ENCODE results near the gene CABLES1. TPM values are rescaled to one million over a fixed set of nuclear protein-coding genes. Genes with fewer than 3 reads are reported as not detected.

CABLES1 gene
- total and polyA plus RNA-seq, 2 experiments from 2014 or later, result 3.8 to 4.1 TPM

DNA sequence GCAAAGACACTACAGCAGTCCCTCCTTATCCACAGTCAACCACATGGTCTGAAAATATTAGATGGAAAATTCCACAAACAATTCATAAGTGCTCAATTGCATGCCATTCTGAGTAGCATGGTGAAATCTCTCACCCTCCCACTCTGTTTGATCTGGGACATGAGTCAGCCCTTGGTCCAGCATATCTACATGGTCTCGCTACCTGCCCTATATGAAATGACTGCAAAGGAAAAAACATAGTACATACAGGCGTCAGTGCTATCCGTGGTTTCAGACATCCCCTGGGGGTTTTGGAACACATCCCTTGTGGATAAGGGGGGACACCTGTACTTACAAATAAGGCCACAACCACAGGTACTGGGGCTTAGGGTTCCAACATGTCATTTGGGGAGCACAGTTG, 73.7 kb downstream of the CABLES1 start:
- no peak for DNase-seq (ENCODE audit: low read depth in 1 of 2, low spot score in 1 of 2)
- Histone ChIP-seq H3K36me3 (no peaks in the 10 kb centered on the region), H3K27ac (no peak overlapping the region), H3K9me3 (ENCODE audit: low read depth) (no peaks in the 10 kb centered on the region), H3K4me3 (no peak overlapping the region), H3K27me3 (no peaks in the 10 kb centered on the region), H3K4me1 (ENCODE audit: low read depth) (no peaks in the 10 kb centered on the region)
- TF ChIP-seq, protein P1, sequence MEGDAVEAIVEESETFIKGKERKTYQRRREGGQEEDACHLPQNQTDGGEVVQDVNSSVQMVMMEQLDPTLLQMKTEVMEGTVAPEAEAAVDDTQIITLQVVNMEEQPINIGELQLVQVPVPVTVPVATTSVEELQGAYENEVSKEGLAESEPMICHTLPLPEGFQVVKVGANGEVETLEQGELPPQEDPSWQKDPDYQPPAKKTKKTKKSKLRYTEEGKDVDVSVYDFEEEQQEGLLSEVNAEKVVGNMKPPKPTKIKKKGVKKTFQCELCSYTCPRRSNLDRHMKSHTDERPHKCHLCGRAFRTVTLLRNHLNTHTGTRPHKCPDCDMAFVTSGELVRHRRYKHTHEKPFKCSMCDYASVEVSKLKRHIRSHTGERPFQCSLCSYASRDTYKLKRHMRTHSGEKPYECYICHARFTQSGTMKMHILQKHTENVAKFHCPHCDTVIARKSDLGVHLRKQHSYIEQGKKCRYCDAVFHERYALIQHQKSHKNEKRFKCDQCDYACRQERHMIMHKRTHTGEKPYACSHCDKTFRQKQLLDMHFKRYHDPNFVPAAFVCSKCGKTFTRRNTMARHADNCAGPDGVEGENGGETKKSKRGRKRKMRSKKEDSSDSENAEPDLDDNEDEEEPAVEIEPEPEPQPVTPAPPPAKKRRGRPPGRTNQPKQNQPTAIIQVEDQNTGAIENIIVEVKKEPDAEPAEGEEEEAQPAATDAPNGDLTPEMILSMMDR (IDR thresholded peaks at IDR 0.05; ENCODE audit: low read depth, low read length), result no peak

GRCh38 chr18:23209796-23210195, 74.5 kb downstream of the CABLES1 start:
- Histone ChIP-seq H3K4me3 (no peak overlapping the region), H3K36me3 (no peaks in the 10 kb centered on the region), H3K27me3 (no peaks in the 10 kb centered on the region), H3K27ac (no peak overlapping the region), H3K9me3 (ENCODE audit: low read depth) (no peaks in the 10 kb centered on the region), H3K4me1 (ENCODE audit: low read depth) (no peaks in the 10 kb centered on the region)
- TF ChIP-seq, protein P1 (IDR thresholded peaks at IDR 0.05; ENCODE audit: low read depth, low read length), result no peak
- DNase-seq (ENCODE audit: low read depth in 1 of 2, low spot score in 1 of 2), result no peak

- no peaks in the 10 kb centered on the region for H3K36me3 ChIP-seq
Measured at GRCh38 chr18:23210526-23210925, 75.2 kb downstream of the CABLES1 start.

DNA sequence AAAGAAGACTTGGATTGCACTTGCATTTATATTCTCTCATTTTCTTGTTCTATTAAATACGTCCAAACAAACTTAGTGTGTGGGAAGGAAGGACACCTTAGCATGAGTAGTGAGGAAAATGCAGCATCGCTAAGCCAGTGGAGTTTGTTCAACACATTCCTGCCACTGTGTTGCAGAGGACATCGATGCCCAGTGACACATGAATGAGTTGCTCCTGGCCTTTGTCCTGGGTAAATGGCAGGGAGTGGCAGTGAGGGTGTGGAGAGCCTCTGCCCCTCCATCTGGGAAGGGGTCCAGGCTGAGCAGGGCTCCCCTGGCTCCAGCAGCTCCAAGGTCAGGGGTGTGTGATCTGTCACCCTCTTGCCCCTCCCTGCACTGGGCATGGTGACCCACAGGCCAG, 75.9 kb downstream of the CABLES1 start:
- no peaks in the 10 kb centered on the region for H3K9me3 ChIP-seq (ENCODE audit: low read depth)
- no peak overlapping the region for H3K27ac ChIP-seq
- H3K36me3 ChIP-seq, result no peaks in the 10 kb centered on the region
- H3K4me1 ChIP-seq (ENCODE audit: low read depth), result no peaks in the 10 kb centered on the region
- H3K4me3 ChIP-seq, result no peak overlapping the region
- no peak for DNase-seq (ENCODE audit: low read depth in 1 of 2, low spot score in 1 of 2)
- TF ChIP-seq, protein P1 (IDR thresholded peaks at IDR 0.05; ENCODE audit: low read depth, low read length), result no peak
- no peaks in the 10 kb centered on the region for H3K27me3 ChIP-seq

More at GRCh38 chr18:23210526-23210925, 75.2 kb downstream of the CABLES1 start:
- Histone ChIP-seq H3K27me3 (no peaks in the 10 kb centered on the region), H3K27ac (no peak overlapping the region), H3K9me3 (ENCODE audit: low read depth) (no peaks in the 10 kb centered on the region), H3K4me3 (no peak overlapping the region), H3K4me1 (ENCODE audit: low read depth) (no peaks in the 10 kb centered on the region)
- no peak for DNase-seq (ENCODE audit: low read depth in 1 of 2, low spot score in 1 of 2)
- TF ChIP-seq, protein P1 (IDR thresholded peaks at IDR 0.05; ENCODE audit: low read depth, low read length), result no peak

GRCh38 chr18:23212161-23212560, 76.9 kb downstream of the CABLES1 start:
- H3K4me3 ChIP-seq, result no peak overlapping the region
- no peak for DNase-seq (ENCODE audit: low read depth in 1 of 2, low spot score in 1 of 2)
- H3K27me3 ChIP-seq, result no peaks in the 10 kb centered on the region
- TF ChIP-seq, protein P1 (IDR thresholded peaks at IDR 0.05; ENCODE audit: low read depth, low read length), result no peak
- H3K27ac ChIP-seq, result no peak overlapping the region
- no peaks in the 10 kb centered on the region for H3K36me3 ChIP-seq
- no peaks in the 10 kb centered on the region for H3K9me3 ChIP-seq (ENCODE audit: low read depth)
- H3K4me1 ChIP-seq (ENCODE audit: low read depth), result no peaks in the 10 kb centered on the region

DNA sequence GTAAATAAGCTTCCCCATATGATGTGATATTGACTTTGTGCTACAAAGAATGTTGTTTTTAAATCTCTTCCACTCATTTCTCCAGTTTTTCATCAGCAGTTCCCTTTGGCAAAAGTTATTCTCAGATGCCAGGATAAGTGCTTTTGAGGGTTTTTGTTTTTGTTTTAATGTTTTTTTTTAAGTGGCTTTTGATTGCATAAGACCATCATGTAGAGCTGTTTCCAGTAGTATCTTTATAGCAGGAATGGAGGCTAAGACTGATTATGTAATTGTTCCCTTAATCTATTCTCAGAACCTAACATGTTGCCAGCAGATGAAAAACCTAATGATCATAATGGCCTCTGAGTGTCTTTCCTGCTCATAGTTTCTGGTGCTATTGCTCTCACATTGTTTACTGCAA, 77.9 kb downstream of the CABLES1 start:
- Histone ChIP-seq H3K9me3 (ENCODE audit: low read depth) (no peaks in the 10 kb centered on the region), H3K4me1 (ENCODE audit: low read depth) (no peaks in the 10 kb centered on the region), H3K4me3 (no peak overlapping the region), H3K27me3 (no peaks in the 10 kb centered on the region), H3K36me3 (no peaks in the 10 kb centered on the region), H3K27ac (no peak overlapping the region)
- peak in 1 of 2 donors; percentile 46 for DNase-seq (ENCODE audit: low read depth in 1 of 2, low spot score in 1 of 2)
- TF ChIP-seq, protein P1 (IDR thresholded peaks at IDR 0.05; ENCODE audit: low read depth, low read length), result no peak
